ENCODE data around the gene ALKBH7. TPM values are rescaled to one million over a fixed set of nuclear protein-coding genes. Genes with fewer than 3 reads are reported as not detected.

Gene ALKBH7
- total and polyA plus RNA-seq, 2 of the 13 experiments (the other 11 are each of a cell fraction or from before 2014, with no cell fraction given) = 29.6 to 45.9 TPM

GRCh38 chr19:6374711-6375410 lies 2.3 kb downstream of the ALKBH7 start:
- WGBS (ENCODE audit: low lambda C conversion rate) = over 99% methylated on average over 25 of the region's 29 CpGs
- peaks cover 14% of the 10 kb centered on the region for H3K4me1 ChIP-seq (ENCODE audit: insufficient read depth, low read length)
- no peaks in the 10 kb centered on the region for H3K9me3 ChIP-seq (ENCODE audit: low read length)
- FAIRE-seq (no peak), DNase-seq (ENCODE audit: low spot score) (no peak), ATAC-seq (no peak)
- no peak overlapping the region for H3K9ac ChIP-seq (ENCODE audit: insufficient read depth, low read depth, low read length)
- intact Hi-C loops (cut with micrococcal nuclease; ENCODE audit: unreplicated experiment) (no loop called here), in situ Hi-C loops (cut with HindIII; ENCODE audit: extremely low pct_ligation_motif_present, low pct_unique_long_range_greater_than_20kb) (no loop called here)
- no peak overlapping the region for H3K27ac ChIP-seq (ENCODE audit: extremely low read length, insufficient read depth, low read length)
- TF ChIP-seq PHF8 (CRISPR knock-in tag; IDR thresholded peaks at IDR 0.05) (0 out of 2 replicates have a peak, but pooled peaks have one; percentile 1), SYNCRIP (IDR thresholded peaks at IDR 0.05; ENCODE audit: insufficient read depth, low read depth, low read length) (no peak), RBFOX2 (IDR thresholded peaks at IDR 0.05; ENCODE audit: low read depth, low read length) (0 out of 2 replicates have a peak, but pooled peaks have one; percentile 27), ZNF563 (CRISPR knock-in tag; IDR thresholded peaks at IDR 0.05) (no peak), AGO2 (optimal IDR thresholded peaks at IDR 0.05; ENCODE audit: low read depth, low read length) (peak; percentile 9), ZNF407 (CRISPR knock-in tag; IDR thresholded peaks at IDR 0.05; ENCODE audit: not compliant biosample characterization) (no peak), SIN3B (IDR thresholded peaks at IDR 0.05; ENCODE audit: low read length) (no peak)
- no peak overlapping the region for H3K4me2 ChIP-seq (ENCODE audit: low read depth, low read length)
- no peak overlapping the region for H2AFZ ChIP-seq (ENCODE audit: low read length)
- H4K20me1 ChIP-seq (ENCODE audit: insufficient read depth, low read length) = peaks cover 3% of the 10 kb centered on the region; the same call in 1 of the 2 replicates
- CTCF ChIA-PET (ENCODE audit: low intra/inter-chr PET ratio, low total read pairs) = no interaction called here
- POLR2A ChIA-PET = interaction anchor here (0.8 kb wide), 1 partner anchor 13 kb away, joined by 3 read pairs; no protein-coding TSS in a partner anchor
- peaks cover 5 to 10% of the 10 kb centered on the region in 2 experiments; a peak in 3 of 5 replicates for H3K36me3 ChIP-seq (replicated peaks in 1 of 2; ENCODE audit: control insufficient read depth in 1 of 2, insufficient read depth in 2 of 2, low read length in 2 of 2)
- TSS peak; percentile 39 for BruUV-seq (replicated peaks)
- H3K79me2 ChIP-seq (ENCODE audit: insufficient read depth, low read length) = no peaks in the 10 kb centered on the region
- H3K4me3 ChIP-seq (replicated peaks in 1 of 3; ENCODE audit: insufficient read depth in 1 of 3, low read depth in 2 of 3, low read length in 3 of 3) = no peak overlapping the region
- H3K27me3 ChIP-seq (ENCODE audit: control insufficient read depth in 1 of 2, insufficient read depth in 2 of 2, low read length in 2 of 2) = no peaks in the 10 kb centered on the region
